ENCODE measurements around the gene NRCAM.
"Not testable (repeated sequence)": the region's sequence is repeated elsewhere in the genome, so short reads cannot be mapped to it uniquely, and the experiment has no call there.

NRCAM gene

DNA sequence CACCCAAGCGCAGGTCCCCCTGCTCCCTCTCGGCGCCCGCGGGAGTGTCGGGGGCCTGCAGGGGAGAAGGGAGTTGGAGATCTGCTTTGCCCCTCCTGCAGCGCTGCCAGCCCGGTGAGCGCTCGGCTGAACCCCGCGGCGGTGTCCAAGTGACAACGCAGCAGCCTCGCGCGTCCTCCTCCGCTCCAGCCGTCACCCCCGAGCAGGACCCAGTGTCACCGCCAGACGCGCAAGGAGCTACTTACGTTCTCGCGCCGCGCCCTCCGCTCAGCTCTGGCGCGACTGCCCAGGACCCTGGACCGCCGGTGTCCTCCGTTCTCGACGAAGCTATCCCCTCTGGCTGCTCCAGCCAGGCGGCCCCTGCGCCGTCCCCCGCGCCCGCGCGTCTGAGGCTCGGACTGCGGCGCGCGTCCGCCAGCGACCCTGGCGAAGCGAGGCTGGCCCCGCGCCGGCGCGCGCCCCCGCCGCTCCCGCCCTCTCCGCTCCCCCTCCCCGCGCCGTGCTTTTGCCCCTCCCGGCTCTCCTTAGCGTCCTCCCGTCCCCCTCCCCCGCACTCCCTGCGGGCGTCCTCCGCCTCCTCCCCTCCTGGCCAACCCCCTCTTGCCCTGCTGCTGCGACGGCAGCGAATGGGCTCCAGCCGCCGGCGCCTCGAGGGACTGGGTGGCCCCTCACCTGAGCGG, at the start of gene NRCAM (continued):
- TF ChIP-seq SETDB1 (IDR thresholded peaks at IDR 0.05; ENCODE audit: insufficient read length, low read length): no peak
- TF ChIP-seq ZFHX2 (tag by site-specific recombination; conservative IDR thresholded peaks at IDR 0.05): peak; percentile 93
- no peak for TF ChIP-seq HOXC10 (CRISPR knock-in tag; IDR thresholded peaks at IDR 0.05)
- TF ChIP-seq ZNF548 (tag by site-specific recombination; IDR thresholded peaks at IDR 0.05): peak; percentile 75; the same call in 1 of the 2 replicates
- no peak for TF ChIP-seq ZSCAN30 (tag by site-specific recombination; IDR thresholded peaks at IDR 0.05)
- TF ChIP-seq ZNF600 (tag by site-specific recombination; IDR thresholded peaks at IDR 0.05): peak; percentile 78; the same call in 1 of the 2 replicates
- TF ChIP-seq HOXD13 (CRISPR knock-in tag; IDR thresholded peaks at IDR 0.05; ENCODE audit: borderline replicate concordance): no peak
- TF ChIP-seq, protein P1, sequence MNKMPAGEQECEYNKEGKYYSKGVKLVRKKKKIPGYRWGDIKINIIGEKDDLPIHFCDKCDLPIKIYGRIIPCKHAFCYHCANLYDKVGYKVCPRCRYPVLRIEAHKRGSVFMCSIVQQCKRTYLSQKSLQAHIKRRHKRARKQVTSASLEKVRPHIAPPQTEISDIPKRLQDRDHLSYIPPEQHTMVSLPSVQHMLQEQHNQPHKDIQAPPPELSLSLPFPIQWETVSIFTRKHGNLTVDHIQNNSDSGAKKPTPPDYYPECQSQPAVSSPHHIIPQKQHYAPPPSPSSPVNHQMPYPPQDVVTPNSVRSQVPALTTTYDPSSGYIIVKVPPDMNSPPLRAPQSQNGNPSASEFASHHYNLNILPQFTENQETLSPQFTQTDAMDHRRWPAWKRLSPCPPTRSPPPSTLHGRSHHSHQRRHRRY (tag by site-specific recombination; IDR thresholded peaks at IDR 0.05): no peak
- no peak for TF ChIP-seq ZNF211 (tag by site-specific recombination; IDR thresholded peaks at IDR 0.05; ENCODE audit: low read depth)
- TF ChIP-seq ZNF585B (tag by site-specific recombination; IDR thresholded peaks at IDR 0.05): no peak
- TF ChIP-seq SP3 (tag by site-specific recombination; IDR thresholded peaks at IDR 0.05): peak; percentile 66; the same call in 1 of the 2 replicates
- no peak for TF ChIP-seq TRIM28 (IDR thresholded peaks at IDR 0.05; ENCODE audit: borderline replicate concordance, low read length)
- TF ChIP-seq, protein P2, sequence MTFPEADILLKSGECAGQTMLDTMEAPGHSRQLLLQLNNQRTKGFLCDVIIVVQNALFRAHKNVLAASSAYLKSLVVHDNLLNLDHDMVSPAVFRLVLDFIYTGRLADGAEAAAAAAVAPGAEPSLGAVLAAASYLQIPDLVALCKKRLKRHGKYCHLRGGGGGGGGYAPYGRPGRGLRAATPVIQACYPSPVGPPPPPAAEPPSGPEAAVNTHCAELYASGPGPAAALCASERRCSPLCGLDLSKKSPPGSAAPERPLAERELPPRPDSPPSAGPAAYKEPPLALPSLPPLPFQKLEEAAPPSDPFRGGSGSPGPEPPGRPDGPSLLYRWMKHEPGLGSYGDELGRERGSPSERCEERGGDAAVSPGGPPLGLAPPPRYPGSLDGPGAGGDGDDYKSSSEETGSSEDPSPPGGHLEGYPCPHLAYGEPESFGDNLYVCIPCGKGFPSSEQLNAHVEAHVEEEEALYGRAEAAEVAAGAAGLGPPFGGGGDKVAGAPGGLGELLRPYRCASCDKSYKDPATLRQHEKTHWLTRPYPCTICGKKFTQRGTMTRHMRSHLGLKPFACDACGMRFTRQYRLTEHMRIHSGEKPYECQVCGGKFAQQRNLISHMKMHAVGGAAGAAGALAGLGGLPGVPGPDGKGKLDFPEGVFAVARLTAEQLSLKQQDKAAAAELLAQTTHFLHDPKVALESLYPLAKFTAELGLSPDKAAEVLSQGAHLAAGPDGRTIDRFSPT (tag by site-specific recombination; IDR thresholded peaks at IDR 0.05): no peak; the same call in 1 of the 2 replicates
- TF ChIP-seq, protein P3, sequence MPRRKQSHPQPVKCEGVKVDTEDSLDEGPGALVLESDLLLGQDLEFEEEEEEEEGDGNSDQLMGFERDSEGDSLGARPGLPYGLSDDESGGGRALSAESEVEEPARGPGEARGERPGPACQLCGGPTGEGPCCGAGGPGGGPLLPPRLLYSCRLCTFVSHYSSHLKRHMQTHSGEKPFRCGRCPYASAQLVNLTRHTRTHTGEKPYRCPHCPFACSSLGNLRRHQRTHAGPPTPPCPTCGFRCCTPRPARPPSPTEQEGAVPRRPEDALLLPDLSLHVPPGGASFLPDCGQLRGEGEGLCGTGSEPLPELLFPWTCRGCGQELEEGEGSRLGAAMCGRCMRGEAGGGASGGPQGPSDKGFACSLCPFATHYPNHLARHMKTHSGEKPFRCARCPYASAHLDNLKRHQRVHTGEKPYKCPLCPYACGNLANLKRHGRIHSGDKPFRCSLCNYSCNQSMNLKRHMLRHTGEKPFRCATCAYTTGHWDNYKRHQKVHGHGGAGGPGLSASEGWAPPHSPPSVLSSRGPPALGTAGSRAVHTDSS (tag by site-specific recombination; IDR thresholded peaks at IDR 0.05): no peak
- no peak; the same call in 1 of the 2 replicates for TF ChIP-seq ZNF24 (tag by site-specific recombination; IDR thresholded peaks at IDR 0.05)
- peak; percentile 69 for TF ChIP-seq GLIS1 (tag by site-specific recombination; IDR thresholded peaks at IDR 0.05)
- TF ChIP-seq, protein P4, sequence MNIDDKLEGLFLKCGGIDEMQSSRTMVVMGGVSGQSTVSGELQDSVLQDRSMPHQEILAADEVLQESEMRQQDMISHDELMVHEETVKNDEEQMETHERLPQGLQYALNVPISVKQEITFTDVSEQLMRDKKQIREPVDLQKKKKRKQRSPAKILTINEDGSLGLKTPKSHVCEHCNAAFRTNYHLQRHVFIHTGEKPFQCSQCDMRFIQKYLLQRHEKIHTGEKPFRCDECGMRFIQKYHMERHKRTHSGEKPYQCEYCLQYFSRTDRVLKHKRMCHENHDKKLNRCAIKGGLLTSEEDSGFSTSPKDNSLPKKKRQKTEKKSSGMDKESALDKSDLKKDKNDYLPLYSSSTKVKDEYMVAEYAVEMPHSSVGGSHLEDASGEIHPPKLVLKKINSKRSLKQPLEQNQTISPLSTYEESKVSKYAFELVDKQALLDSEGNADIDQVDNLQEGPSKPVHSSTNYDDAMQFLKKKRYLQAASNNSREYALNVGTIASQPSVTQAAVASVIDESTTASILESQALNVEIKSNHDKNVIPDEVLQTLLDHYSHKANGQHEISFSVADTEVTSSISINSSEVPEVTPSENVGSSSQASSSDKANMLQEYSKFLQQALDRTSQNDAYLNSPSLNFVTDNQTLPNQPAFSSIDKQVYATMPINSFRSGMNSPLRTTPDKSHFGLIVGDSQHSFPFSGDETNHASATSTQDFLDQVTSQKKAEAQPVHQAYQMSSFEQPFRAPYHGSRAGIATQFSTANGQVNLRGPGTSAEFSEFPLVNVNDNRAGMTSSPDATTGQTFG (tag by site-specific recombination; IDR thresholded peaks at IDR 0.05; ENCODE audit: borderline replicate concordance): no peak
- TF ChIP-seq EGR2 (tag by site-specific recombination; IDR thresholded peaks at IDR 0.05; ENCODE audit: low read depth): peak; percentile 87
- peak; percentile 64 for TF ChIP-seq ZXDB (tag by site-specific recombination; IDR thresholded peaks at IDR 0.05)
- no peak for TF ChIP-seq BCL11B (tag by site-specific recombination; IDR thresholded peaks at IDR 0.05; ENCODE audit: low read depth)
- TF ChIP-seq, protein P5, sequence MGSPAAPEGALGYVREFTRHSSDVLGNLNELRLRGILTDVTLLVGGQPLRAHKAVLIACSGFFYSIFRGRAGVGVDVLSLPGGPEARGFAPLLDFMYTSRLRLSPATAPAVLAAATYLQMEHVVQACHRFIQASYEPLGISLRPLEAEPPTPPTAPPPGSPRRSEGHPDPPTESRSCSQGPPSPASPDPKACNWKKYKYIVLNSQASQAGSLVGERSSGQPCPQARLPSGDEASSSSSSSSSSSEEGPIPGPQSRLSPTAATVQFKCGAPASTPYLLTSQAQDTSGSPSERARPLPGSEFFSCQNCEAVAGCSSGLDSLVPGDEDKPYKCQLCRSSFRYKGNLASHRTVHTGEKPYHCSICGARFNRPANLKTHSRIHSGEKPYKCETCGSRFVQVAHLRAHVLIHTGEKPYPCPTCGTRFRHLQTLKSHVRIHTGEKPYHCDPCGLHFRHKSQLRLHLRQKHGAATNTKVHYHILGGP (tag by site-specific recombination; IDR thresholded peaks at IDR 0.05): no peak
- TF ChIP-seq GLI2 (tag by site-specific recombination; IDR thresholded peaks at IDR 0.05; ENCODE audit: borderline replicate concordance, low read depth): no peak
- TF ChIP-seq, protein P6, sequence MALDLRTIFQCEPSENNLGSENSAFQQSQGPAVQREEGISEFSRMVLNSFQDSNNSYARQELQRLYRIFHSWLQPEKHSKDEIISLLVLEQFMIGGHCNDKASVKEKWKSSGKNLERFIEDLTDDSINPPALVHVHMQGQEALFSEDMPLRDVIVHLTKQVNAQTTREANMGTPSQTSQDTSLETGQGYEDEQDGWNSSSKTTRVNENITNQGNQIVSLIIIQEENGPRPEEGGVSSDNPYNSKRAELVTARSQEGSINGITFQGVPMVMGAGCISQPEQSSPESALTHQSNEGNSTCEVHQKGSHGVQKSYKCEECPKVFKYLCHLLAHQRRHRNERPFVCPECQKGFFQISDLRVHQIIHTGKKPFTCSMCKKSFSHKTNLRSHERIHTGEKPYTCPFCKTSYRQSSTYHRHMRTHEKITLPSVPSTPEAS (tag by site-specific recombination; IDR thresholded peaks at IDR 0.05): no peak
- no peak for TF ChIP-seq ZNF830 (tag by site-specific recombination; IDR thresholded peaks at IDR 0.05; ENCODE audit: low read depth)
- TF ChIP-seq ZSCAN23 (tag by site-specific recombination; IDR thresholded peaks at IDR 0.05): 0 out of 2 replicates have a peak, but pooled peaks have one; percentile 26

DNA sequence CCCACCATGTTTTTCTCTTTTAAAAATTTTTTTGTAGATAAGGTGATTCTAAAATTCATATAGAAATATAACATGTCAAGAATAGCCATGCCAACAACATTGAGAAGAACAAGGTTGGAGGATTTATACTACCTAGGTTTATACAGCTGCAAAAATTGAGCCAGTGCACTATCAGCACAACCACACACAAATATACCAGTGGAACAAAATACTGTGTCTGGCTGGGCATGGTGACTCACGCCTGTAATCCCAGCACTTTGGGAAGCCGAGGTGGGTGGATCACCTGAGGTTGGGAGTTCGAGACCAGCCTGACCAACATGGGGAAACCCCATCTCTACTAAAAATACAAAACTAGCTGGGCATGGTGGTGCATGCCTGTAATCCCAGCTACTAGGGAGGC, 48.3 kb upstream of the NRCAM start:
- CTCF ChIA-PET: interaction anchor here (0.6 kb wide), 1 partner anchor 166 kb away, joined by 3 read pairs; no protein-coding TSS in a partner anchor
- H3K36me3 ChIP-seq (ENCODE audit: control insufficient read depth in 2 of 2, insufficient read depth in 1 of 2, low read length in 2 of 2): peaks cover 8 to 10% of the 10 kb centered on the region in 2 experiments; a peak in 2 of 3 replicates
- H3K4me3 ChIP-seq (ENCODE audit: low read depth, low read length); H3K9me3 ChIP-seq (ENCODE audit: control insufficient read depth, insufficient read depth, low read depth, low read length); H3K4me1 ChIP-seq (ENCODE audit: control insufficient read depth, insufficient read depth, low read length); H3K27ac ChIP-seq (ENCODE audit: extremely low read depth, low read depth, low read length); POLR2A ChIA-PET: not testable (repeated sequence)
